GF-D8 (cell line): ENCODE measurements around the gene TC2N.
"Not testable (repeated sequence)": the region's sequence is repeated elsewhere in the genome, so short reads cannot be mapped to it uniquely, and the experiment has no call there.

Source experiments
- DNase-seq: peaks from one replicate; lab custom pipeline; 2025; lab: John Stamatoyannopoulos, UW

TC2N gene

GRCh38 chr14:91834571-91834970 lies 32.8 kb downstream of the TC2N start:
- no peak for DNase-seq

GRCh38 chr14:91831337-91831736 lies 36.0 kb downstream of the TC2N start:
- DNase-seq, result no peak

- DNase-seq, result no peak
These were observed 36.6 kb downstream of the TC2N start for GRCh38 chr14:91830777-91831176.

GRCh38 chr14:91829511-91829910 lies 37.8 kb downstream of the TC2N start:
- no peak for DNase-seq

- DNase-seq, result no peak
These were observed 39.6 kb downstream of the TC2N start for GRCh38 chr14:91827746-91828145.

GRCh38 chr14:91817566-91818325 lies 49.6 kb downstream of the TC2N start:
- no peak for DNase-seq

GRCh38 chr14:91814317-91814716 lies 53.0 kb downstream of the TC2N start:
- DNase-seq, result no peak

GRCh38 chr14:91810699-91811098 lies 56.6 kb downstream of the TC2N start:
- no peak for DNase-seq

- no peak for DNase-seq
These were observed 60.6 kb downstream of the TC2N start for GRCh38 chr14:91806716-91807115.

GRCh38 chr14:91806094-91806493 lies 61.2 kb downstream of the TC2N start:
- DNase-seq, result not testable (repeated sequence)

- DNase-seq, result no peak
These were observed 61.7 kb downstream of the TC2N start for GRCh38 chr14:91805659-91806058.

GRCh38 chr14:91801358-91801757 lies 66.0 kb downstream of the TC2N start:
- DNase-seq, result no peak

GRCh38 chr14:91796617-91797347 lies 70.6 kb downstream of the TC2N start:
- DNase-seq, result no peak

GRCh38 chr14:91793704-91794103 lies 73.6 kb downstream of the TC2N start:
- no peak for DNase-seq

GRCh38 chr14:91786188-91786587 lies 81.1 kb downstream of the TC2N start:
- DNase-seq, result no peak

GRCh38 chr14:91780452-91780851 lies 86.9 kb downstream of the TC2N start:
- DNase-seq, result no peak

GRCh38 chr14:91778217-91778616 lies 89.1 kb downstream of the TC2N start:
- no peak for DNase-seq

GRCh38 chr14:91774140-91775096 lies 92.9 kb downstream of the TC2N start:
- DNase-seq, result no peak

- DNase-seq, result no peak
These were observed 97.2 kb downstream of the TC2N start for GRCh38 chr14:91770185-91770584.

GRCh38 chr14:91755570-91756295 lies 111.6 kb downstream of the TC2N start:
- no peak for DNase-seq

GRCh38 chr14:91754819-91755218 lies 112.5 kb downstream of the TC2N start:
- DNase-seq, result no peak

- no peak for DNase-seq
These were observed 113.2 kb downstream of the TC2N start for GRCh38 chr14:91754185-91754584.
